Left renal pelvis (tissue), 4 donors: ENCODE results near the gene CDK14. TPM values are rescaled to one million over a fixed set of nuclear protein-coding genes. Genes with fewer than 3 reads are reported as not detected.

ENCODE experiments used
- DNase-seq, 4 donors: peaks; one replicate each; pipeline ENCODE4 v3.0.0-alpha.2; 2013; ENCODE audit warnings: low read depth in 4 of 4, low spot score in 3 of 4
- polyA plus RNA-seq, 4 donors: library from polyadenylated mRNA; unstranded; fragments of 120-200 nt; gene quantifications; one replicate each; pipeline ENCODE4 v1.2.1, GENCODE V29; 2013; ENCODE audit not compliant: insufficient read length in 4 of 4

CDK14 gene
- polyA plus RNA-seq, 4 donors: 28.6 to 44.2 (median 36.4) TPM

DNA sequence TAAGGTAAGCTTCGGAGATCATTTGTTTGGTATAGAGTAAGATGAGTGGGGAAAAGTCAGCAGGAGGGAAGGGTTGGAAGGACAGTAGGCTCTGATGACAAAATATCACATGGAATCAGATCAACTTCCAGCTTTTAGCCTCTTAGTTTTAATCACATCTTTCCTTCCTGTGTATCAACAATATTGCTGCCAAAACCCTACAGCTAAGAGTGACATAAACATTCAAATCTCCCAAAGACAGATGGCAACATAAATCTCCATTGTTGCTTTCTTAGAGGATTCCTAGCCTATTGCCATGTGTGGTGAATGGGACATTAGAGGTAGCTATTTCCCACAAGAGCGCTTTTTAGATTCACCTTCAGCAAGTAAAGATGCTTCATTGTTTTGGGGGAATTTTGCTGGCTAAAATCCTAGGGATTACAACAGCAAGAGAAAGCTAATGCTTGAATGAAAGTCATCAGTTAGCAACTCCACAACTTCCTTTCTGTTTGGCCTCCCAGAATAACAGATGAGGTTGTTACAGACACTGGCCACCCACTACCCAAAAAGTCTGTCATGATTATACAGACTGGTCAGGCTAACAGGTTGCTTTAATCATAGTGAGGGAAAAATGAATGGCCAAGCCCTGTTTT lies 632.9 kb downstream of the CDK14 start:
- DNase-seq: no peak

DNA sequence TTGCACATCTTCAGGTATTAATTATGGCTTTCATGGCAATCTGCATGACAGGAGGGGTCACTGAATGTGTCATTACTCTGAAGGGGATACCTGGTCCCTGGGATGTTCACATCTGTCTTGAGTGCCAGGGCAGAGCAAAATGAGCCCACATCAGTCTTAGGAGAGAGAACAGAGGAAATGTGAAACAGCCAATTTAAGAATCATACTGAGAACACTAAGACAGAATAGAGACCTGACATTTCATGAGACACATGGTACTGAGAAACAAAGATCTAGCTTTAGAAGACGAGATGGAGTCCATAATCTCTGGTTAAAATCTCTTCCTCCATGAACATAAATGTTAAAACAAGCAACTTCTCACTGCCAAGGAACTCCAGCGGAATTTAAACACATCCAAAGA lies 634.0 kb downstream of the CDK14 start:
- no peak for DNase-seq

DNA sequence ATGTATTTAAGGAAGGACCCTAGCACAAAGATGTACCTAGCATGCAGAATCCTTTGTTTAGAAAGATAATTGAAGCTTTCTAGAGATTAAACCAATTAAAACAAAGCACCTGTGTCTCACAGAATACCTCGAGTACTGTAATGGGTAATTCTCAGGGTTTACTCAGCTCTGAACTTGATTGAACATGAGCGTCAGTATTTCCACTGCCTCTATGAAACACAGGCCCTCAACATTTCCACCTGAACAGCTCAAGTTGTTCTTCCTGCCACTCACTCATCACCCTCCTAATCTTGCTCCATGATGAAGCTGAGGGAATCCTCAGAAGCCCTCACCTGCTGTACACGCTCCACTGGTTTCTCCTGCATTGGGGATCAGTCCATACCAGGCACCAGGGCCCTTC lies 634.4 kb downstream of the CDK14 start:
- DNase-seq: no peak

DNA sequence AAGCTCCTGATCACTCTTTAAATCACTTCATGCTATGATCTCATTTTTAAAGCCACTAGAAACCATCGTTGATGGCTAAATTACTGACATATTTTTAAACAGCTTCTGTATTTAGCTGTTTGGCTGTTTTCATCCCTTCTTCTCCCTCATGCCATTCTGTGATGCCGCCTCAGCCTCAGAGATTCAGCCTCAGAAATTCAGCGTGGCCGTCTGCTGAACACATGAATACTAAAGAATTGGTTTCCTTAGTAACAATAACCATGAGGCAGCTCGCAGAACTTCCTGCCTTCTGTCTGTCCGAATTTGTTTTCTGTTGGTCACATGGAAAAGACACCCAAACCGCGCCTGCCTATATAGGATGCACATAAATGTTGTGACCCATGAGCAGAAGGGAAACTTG lies 637.1 kb downstream of the CDK14 start:
- DNase-seq: no peak

DNA sequence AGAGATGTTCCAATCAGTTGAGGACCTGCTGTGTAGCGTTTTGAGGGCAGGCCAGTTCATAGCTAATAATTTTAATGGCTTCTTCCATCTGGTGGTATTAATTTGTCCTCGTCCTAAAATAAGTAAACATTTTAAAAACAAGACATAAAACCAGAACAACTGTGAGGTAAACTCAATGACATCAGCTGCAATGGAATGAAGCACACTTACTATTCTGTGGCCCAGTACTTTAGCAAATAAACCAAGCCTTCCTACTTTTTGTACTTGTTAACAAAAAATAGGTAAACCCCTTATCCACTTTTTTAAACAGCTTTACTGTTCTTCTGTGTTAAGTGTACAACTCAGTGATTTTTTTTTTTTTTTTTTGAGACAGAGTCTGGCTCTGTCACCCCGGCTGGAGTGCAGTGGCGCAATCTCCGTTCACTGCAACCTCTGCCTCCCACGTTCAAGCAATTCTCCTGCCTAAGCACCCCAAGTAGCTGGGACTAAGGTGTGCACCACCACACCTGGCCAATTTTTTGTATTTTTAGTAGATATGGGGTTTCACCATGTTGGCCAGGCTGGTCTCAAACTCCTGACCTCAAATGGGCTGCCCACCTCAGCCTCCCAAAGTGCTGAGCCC lies 639.2 kb downstream of the CDK14 start:
- no peak for DNase-seq

DNA sequence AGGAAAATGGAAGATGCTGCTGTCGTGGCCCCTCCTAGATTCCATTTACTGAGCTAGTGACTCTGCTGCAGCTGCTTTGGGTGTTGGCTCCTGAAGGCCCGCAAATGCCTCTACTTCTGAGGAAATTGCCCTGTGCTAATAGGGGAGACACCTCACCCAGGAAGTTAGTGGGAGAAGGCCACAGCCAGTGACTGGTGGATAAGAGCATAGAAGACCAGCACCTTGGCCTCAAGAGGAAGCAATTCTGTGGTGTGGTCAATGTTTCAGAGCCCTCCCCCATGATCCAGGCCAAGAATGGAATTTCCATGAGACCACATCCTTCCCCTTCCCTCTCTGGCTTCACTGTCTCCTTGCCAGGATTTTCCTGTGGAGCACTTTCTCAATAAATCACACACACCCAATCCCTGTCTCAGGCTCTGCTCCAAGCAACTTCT lies 643.1 kb downstream of the CDK14 start:
- no peak for DNase-seq

DNA sequence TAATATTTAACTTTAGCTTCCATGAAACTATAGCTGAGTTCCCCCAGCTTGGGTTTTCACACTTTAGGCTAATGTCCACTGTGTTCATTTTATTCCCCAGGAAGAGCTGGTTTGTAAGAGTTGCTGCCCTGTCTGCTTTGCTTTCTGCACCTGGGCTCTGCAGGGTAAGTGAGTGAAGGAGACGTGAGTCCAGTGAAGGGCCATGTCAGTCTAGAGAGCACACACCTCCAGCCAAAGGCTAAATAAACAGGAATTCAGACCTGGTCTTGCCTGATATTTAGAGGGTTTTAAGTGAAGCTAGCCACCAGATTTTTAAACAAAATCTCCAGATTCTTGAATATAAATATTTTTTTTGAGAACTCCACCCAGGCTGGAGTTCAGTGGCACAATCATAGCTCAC lies 643.7 kb downstream of the CDK14 start:
- no peak for DNase-seq

DNA sequence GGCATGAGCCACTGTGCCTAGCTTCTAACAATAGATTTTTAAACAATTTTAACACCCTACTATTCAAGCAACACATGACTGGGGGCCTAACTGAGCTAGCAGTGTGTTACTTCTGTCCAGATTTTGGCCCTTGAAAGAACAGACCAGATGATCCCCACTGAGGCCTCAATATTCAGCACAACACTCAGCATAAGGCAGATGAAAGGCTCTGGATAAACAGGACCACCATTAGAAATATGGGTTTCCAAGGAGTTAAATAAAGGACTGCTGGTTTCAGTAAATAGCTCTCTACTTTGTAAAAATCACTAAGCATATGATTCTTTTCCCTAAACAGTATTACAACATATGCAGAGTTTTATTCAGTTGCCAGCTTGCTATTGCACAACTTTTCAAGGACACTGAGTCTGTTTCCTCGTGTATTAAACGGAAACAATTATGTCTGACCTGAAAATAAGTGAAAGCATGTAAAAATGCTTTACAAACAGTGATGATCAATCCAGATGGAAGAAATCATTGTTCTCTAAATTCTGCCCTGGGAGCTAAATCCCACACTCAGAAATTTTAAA lies 644.3 kb downstream of the CDK14 start:
- no peak for DNase-seq

DNA sequence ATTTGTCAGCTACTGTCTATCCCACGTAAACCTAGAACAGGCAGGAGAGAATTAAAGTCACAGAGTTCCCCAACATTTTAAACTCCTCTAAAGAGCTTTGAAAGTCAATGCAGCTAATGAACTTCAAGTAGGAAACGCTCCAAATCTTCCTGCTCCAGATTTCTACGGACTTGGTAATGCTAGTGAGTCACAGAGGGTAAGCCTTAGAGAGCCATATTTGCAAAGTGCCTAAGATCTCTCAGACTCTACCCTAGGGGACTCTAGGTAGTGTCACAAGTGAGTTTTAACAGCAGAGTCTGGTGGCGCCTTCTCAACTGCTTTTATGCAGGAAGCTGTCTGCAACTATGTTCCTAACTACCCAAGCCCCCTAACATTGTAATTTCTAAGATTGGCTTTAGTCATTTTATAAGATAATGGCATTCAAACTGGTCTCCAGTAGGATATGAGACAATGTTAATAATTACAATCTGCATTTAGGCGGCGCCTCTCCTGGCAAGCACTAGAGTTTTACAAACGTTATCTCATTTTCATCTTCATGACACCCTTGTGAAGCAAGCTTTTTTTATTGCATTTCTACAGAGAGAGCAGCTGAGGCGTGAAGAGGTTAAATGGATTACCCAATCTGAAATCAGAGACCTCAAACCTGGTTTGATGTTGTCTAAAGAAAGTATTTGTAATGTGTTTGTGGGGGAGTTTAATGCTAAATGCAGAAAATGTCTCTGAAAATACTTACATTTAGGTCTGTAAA lies 646.1 kb downstream of the CDK14 start:
- DNase-seq: no peak

DNA sequence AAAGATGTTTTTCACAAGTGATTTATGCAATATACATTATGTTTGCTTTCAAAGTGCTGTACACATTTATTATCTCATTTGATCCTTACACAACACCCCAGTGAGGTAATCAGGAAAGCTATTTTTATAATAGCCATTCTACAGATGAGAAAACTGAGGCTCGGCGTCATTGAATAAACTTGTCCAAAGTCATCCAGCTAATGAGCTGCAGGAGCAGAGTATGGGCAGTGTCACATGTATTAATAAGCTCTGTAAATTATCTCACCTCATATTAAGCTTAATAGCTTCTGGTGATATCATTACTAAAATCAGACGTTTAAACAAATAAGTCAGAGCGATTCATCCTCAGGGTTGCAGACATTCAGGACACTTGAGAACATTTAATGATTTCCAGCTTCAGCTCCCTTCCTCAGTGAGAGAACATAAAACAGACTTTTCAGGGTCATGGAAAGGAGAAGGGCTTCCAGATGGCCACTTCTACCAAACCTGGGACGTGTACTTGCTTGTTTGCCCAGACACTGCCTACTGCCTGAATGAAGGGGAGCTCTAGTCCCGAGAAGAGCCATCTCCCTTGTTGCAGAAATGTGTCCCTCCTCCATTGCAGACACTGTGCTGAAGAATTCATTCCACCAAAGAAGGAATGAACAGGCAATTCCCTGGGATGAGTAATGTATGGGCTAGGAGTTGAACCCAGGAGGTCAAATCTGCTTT lies 647.6 kb downstream of the CDK14 start:
- no peak for DNase-seq

DNA sequence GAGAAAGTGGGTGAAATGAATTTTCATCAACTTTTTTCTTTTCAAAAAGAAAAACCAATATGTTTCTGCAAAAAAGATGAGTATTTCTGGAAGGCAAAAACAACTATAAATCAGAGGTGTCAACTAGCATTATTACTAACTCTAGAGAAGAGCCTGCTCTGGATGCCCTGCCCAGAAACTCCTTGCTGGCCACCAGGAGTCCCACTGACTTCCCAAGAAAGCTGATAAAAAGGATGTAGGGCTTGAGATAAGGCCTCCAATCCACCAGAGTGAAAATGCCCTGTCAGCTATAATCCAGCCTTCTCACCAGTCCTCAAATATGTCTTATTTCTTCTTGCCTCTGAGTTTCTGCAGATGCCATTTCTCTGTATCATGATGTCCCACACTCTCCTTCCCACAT lies 651.4 kb downstream of the CDK14 start:
- DNase-seq: no peak

DNA sequence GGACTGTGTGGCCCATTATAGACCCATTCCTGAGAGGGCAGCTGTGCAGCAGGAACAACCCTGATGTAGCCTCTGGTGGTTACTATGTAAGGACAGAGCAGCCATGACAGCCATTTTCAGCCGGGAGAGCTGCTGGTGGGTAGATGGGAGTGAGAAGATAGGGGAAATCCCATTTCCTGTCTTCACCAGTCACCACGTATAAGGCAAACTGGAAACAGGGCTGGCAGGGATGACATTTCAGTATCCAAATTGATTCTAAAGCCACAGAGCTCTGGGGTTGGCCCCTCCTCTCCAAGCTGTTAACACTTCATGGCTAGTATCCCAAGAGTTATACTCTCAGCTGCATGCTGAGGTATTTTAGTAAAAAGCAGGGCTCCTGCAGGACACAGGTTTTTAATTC lies 652.9 kb downstream of the CDK14 start:
- DNase-seq: no peak

DNA sequence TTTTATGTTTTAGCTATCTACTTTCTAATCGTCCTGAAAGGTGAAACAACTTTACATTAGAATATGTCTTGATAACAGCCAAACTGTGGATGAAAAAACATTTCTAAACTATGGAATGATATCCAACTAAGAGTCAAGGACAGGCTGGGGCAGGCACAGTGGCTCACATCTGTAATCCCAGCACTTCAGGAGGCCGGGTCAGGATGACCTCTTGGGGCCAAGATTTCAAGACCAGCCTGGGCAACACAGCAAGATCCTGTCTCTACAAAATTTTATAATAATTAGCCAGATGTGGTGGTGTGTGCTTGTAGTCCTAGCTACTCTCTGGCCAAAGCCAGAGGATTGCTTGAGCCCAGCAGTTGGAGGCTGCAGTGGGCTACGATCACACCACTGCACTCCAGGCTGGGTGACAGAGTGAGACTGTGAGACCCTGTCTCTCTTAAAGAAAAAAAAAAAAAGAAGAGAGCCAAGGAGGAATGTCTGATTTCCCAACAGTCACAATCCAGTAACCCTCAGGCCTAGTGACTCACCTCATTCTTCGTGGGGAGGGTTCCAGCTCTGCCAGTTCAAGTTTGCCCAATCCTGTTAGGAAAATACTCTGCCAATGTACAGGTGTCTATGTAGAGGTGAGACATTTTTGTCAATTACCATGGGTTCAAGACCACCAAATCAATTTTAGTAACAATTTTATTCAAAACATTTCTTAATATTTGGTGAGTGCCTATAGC lies 653.5 kb downstream of the CDK14 start:
- DNase-seq: no peak

DNA sequence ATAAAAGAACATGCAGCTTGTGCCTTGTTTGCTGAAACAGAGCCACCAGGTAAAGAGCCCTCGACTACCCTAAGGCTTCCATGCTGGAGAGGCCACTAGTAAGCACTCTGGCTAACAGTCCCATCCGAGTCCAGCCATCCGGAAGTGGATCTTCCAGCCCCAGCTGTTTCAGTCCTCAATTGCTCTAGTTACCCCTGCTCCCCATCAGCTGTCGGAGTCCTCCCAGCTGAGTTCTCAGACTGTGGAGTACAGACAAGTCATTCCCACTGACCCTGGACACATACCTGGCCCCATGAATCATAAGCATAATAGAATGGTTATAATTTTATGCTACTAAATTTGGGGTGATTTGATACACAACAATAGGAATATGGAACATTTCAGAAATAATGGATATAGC lies 654.6 kb downstream of the CDK14 start:
- DNase-seq: no peak

DNA sequence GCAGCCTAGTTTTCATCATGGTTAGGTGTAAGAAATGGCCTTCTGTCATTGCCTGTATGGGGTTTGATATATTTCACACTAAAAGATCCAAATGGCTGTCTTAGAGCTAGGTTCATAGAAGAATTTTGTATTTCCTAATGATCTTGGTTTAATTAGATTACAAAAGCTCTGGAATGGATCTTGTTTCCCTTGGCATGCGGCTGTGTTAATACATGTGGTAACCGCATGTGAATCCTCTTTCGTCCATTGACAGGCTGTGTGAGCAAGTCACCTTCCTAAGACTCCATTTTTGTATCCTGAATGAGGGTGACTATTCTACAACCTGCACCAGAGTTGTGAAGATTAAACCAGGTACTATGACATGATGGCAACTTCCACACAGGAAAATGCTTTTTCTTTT lies 655.8 kb downstream of the CDK14 start:
- no peak for DNase-seq

Other genes starting within 250 kb of the CDK14 start
- gene GTPBP10, start 249.6 kb upstream of the CDK14 start, polyA plus RNA-seq: 10 to 100 TPM; 21.0 to 30.3 (median 27.7) TPM
- 10 to 100 TPM; 34.3 to 54.0 (median 52.4) TPM for gene CLDN12, start 192.9 kb upstream of the CDK14 start, polyA plus RNA-seq
- gene PTTG1IP2, start 126.7 kb upstream of the CDK14 start, polyA plus RNA-seq: not detected